HCT116 (cell line): ENCODE measurements around the gene MRPL44. TPM values are rescaled to one million over a fixed set of nuclear protein-coding genes. Genes with fewer than 3 reads are reported as not detected.
A peak's percentile ranks its signal among the peaks of the same experiment; 100 is the strongest.

Experiments used
- ATAC-seq: fragments of 200-7000 bp; cut with Tn5 transposase; 2 replicates; pipeline ENCODE4 v1.9.1; 2020; ENCODE audit warnings: mild to moderate bottlenecking, moderate library complexity
- BruUV-seq: library from RNA; stranded (reverse); fragments of 400-500 nt; replicated peaks from 2 replicates; lab custom pipeline; 2021; lab: Mats Ljungman, UMichigan
- CTCF ChIA-PET: fragments of 300-600 bp; sonication (Branson Sonifier 250); formaldehyde crosslinking; loops from one replicate; lab custom pipeline; 2021; ENCODE audit warnings: antibody characterized with exemption; lab: Charles Lee
- POLR2A ChIA-PET: fragments of 300-600, 350-600 bp; sonication (Branson Sonifier 250); formaldehyde crosslinking; loops from one replicate; lab custom pipeline; 2021; ENCODE audit warnings: antibody characterized with exemption; lab: Charles Lee
- RAD21 ChIA-PET, 2 experiments: fragments of 300-600 bp; sonication (Branson Sonifier 250); formaldehyde crosslinking; loops; one replicate each; lab custom pipeline; 2023; ENCODE audit warnings: low total read pairs in 2 of 2; ENCODE audit not compliant: uncharacterized antibody in 2 of 2, unreplicated experiment in 2 of 2, low non-redundant PET in 1 of 2; lab: Charles Lee
- DNase-seq: peaks from one replicate; pipeline ENCODE4 v3.0.0-alpha.2; 2010; ENCODE audit warnings: low read depth, low spot score
- H2AFZ ChIP-seq: fragments of 200-600 bp; shearing (Covaris generic), sonication (generic); 2 replicates; pipeline ENCODE4 v1.6.1; 2017; ENCODE audit warnings: low read depth, mixed run types, mixed read lengths, antibody characterized with exemption, low read length; ENCODE audit not compliant: poor library complexity, severe bottlenecking
- H3K27ac ChIP-seq: 2 replicates; pipeline ENCODE4 v1.5.1; 2012; ENCODE audit warnings: low read depth, low read length
- H3K27me3 ChIP-seq: fragments of 200-600 bp; sonication (generic); 2 replicates; pipeline ENCODE4 v1.6.1; 2016; ENCODE audit warnings: mixed run types, low read length, mixed read lengths; ENCODE audit not compliant: insufficient read depth
- H3K36me3 ChIP-seq, 2 experiments: fragments of 200-500 bp in 1 of 2; fragments of 200-600 bp in 1 of 2; sonication (Bioruptor generic) in 1 of 2; sonication (generic) in 1 of 2; 2 replicates each; pipeline versions ENCODE4 v1.5.1 to v1.6.1; 2014 to 2016; ENCODE audit warnings: low read length in 2 of 2, inconsistent platforms in 1 of 2, mixed read lengths in 1 of 2, mixed run types in 1 of 2; ENCODE audit not compliant: insufficient read depth in 2 of 2, control insufficient read depth in 1 of 2
- H3K4me1 ChIP-seq, 2 experiments: fragments of 200-600 bp in 1 of 2; sonication (generic) in 1 of 2; 2 replicates each; pipeline versions ENCODE4 v1.5.1 to v1.6.1; 2012 to 2017; ENCODE audit warnings: low read length in 2 of 2, inconsistent platforms in 1 of 2, mild to moderate bottlenecking in 1 of 2, mixed read lengths in 1 of 2, mixed run types in 1 of 2, moderate library complexity in 1 of 2; ENCODE audit not compliant: insufficient read depth in 2 of 2, control insufficient read depth in 1 of 2
- H3K4me2 ChIP-seq: fragments of 200-600 bp; sonication (generic); 2 replicates; pipeline ENCODE4 v1.6.1; 2017; ENCODE audit warnings: mixed run types, low read length, mixed read lengths
- H3K4me3 ChIP-seq, 2 experiments: fragments of 200-600 bp in 1 of 2; sonication (generic) in 1 of 2; replicated peaks in 1 of 2; 2 replicates each; pipeline ENCODE4 v1.5.1; 2011 to 2016; ENCODE audit warnings: low read length in 2 of 2, control low read depth in 1 of 2, low read depth in 1 of 2, mild to moderate bottlenecking in 1 of 2, mixed read lengths in 1 of 2, mixed run types in 1 of 2
- H3K79me2 ChIP-seq: fragments of 200-600 bp; sonication (generic); 2 replicates; pipeline ENCODE4 v1.6.1; 2017; ENCODE audit warnings: mild to moderate bottlenecking, mixed run types, low read length, moderate library complexity, mixed read lengths; ENCODE audit not compliant: insufficient read depth
- H3K9ac ChIP-seq: fragments of 200-600 bp; sonication (generic); 2 replicates; pipeline ENCODE4 v1.6.1; 2016; ENCODE audit warnings: low read length, mixed read lengths
- H3K9me2 ChIP-seq: fragments of 200-600 bp; sonication (generic), shearing (Covaris generic); 2 replicates; pipeline ENCODE4 v1.6.1; 2017; ENCODE audit warnings: mixed run types, mild to moderate bottlenecking, moderate library complexity; ENCODE audit not compliant: insufficient read depth
- H3K9me3 ChIP-seq, 2 experiments: fragments of 200-500 bp in 1 of 2; fragments of 200-600 bp in 1 of 2; sonication (Bioruptor generic) in 1 of 2; sonication (generic) in 1 of 2; 2 replicates each; pipeline ENCODE4 v1.6.1; 2014 to 2017; ENCODE audit warnings: low read length in 2 of 2, mixed read lengths in 2 of 2, inconsistent platforms in 1 of 2, low read depth in 1 of 2, mild to moderate bottlenecking in 1 of 2, mixed run types in 1 of 2, moderate library complexity in 1 of 2; ENCODE audit not compliant: control insufficient read depth in 1 of 2, insufficient read depth in 1 of 2
- H4K20me1 ChIP-seq: fragments of 200-600 bp; sonication (generic), shearing (Covaris generic); 2 replicates; pipeline ENCODE4 v1.6.1; 2017; ENCODE audit warnings: mixed run types, mild to moderate bottlenecking, moderate library complexity; ENCODE audit not compliant: insufficient read depth
- CEBPB ChIP-seq: IDR thresholded peaks from 2 replicates; pipeline ENCODE4 v1.6.1; 2012; ENCODE audit warnings: low read depth
- CTCF ChIP-seq, 3 experiments: fragments of 200-600 bp in 1 of 3; sonication (generic) in 1 of 3; IDR thresholded peaks in 2 of 3; conservative IDR thresholded peaks in 1 of 3; 2 replicates each; pipeline ENCODE4 v1.5.1; 2012 to 2017; ENCODE audit warnings: low read depth in 2 of 3, low read length in 2 of 3, antibody characterized with exemption in 1 of 3, borderline replicate concordance in 1 of 3, control low read depth in 1 of 3, mild to moderate bottlenecking in 1 of 3, mixed read lengths in 1 of 3, mixed run types in 1 of 3, moderate library complexity in 1 of 3; ENCODE audit not compliant: insufficient read depth in 1 of 3
- ELF1 ChIP-seq: IDR thresholded peaks from 2 replicates; pipeline ENCODE4 v1.6.1; 2012; ENCODE audit warnings: low read depth, borderline replicate concordance
- EZH2 ChIP-seq: fragments of 200-600 bp; sonication (generic); IDR thresholded peaks from 2 replicates; pipeline ENCODE4 v1.6.1; 2017; ENCODE audit warnings: antibody characterized with exemption, mixed run types
- FOSL1 ChIP-seq: IDR thresholded peaks from 2 replicates; pipeline ENCODE4 v1.6.1; 2012; ENCODE audit warnings: low read depth
- JUND ChIP-seq: IDR thresholded peaks from 2 replicates; pipeline ENCODE4 v1.6.1; 2012
- RAD21 ChIP-seq: IDR thresholded peaks from 2 replicates; pipeline ENCODE4 v1.6.1; 2012; ENCODE audit warnings: low read depth, mild to moderate bottlenecking
- SP1 ChIP-seq: IDR thresholded peaks from 2 replicates; pipeline ENCODE4 v1.6.1; 2012; ENCODE audit warnings: low read depth
- YY1 ChIP-seq: IDR thresholded peaks from 2 replicates; pipeline ENCODE4 v1.6.1; 2011; ENCODE audit warnings: low read length, low read depth, moderate library complexity, mild to moderate bottlenecking; ENCODE audit not compliant: insufficient replicate concordance; ENCODE audit errors: extremely low read depth
- intact Hi-C: fragments of 100-400 bp; cut with micrococcal nuclease; formaldehyde crosslinking; loops from 2 replicates; pipeline ENCODE4 v1.10.0; 2022
- total RNA-seq: library from RNA; stranded (reverse); gene quantifications from one replicate; pipeline ENCODE4 v1.2.1, GENCODE V29; 2021; ENCODE audit not compliant: unreplicated experiment

Gene MRPL44
- total RNA-seq, 1 experiment from 2014 or later, result 45.8 TPM

GRCh38 chr2:223970343-223971128 lies 13.3 kb downstream of the MRPL44 start:
- H2AFZ ChIP-seq, result no peak overlapping the region
- no peaks in the 10 kb centered on the region for H3K9me2 ChIP-seq
- H3K36me3 ChIP-seq, result peaks cover 7 to 9% of the 10 kb centered on the region in 2 experiments; a peak in 3 of 4 replicates
- H3K4me2 ChIP-seq, result no peak overlapping the region
- H3K4me1 ChIP-seq, result no peaks in the 10 kb centered on the region
- no TSS peak for BruUV-seq
- H3K9me3 ChIP-seq, result no peaks in the 10 kb centered on the region
- peak; percentile 77 for ATAC-seq
- intact Hi-C loops, result loop anchor here (1.0 to 10.0 kb wide), 5 partner anchors 314 to 1034 kb away; no protein-coding TSS in a partner anchor
- H3K9ac ChIP-seq, result no peak overlapping the region
- CTCF ChIA-PET, result interaction anchor here (0.9 to 6.2 kb wide), 32 partner anchors 10 to 999 kb away, joined by 3 to 170 read pairs (median 5); partner anchors contain the start of gene SERPINE2
- peaks cover 3% of the 10 kb centered on the region; the same call in 1 of the 2 replicates for H4K20me1 ChIP-seq
- TF ChIP-seq JUND (no peak), EZH2 (no peak), RAD21 (peak; percentile 95), ELF1 (no peak), SP1 (peak; percentile 13; the same call in 1 of the 2 replicates), YY1 (peak; percentile 29), CTCF (IDR thresholded peaks at IDR 0.05 in 2 of 3, conservative IDR thresholded peaks at IDR 0.05 in 1 of 3; ENCODE audit: borderline replicate concordance in 1 of 3, insufficient read depth in 1 of 3, low read depth in 2 of 3, low read length in 2 of 3) (peak; percentile 84 to 96 (median 93)), FOSL1 (no peak), CEBPB (peak; percentile 78)
- TF ChIP-seq, all 23 proteins: peak for 5
- peak; percentile 49 for DNase-seq
- ChIA-PET RAD21 (interaction anchor here (0.6 to 2.7 kb wide), 10 partner anchors 23 to 439 kb away, joined by 3 to 31 read pairs (median 4); no protein-coding TSS in a partner anchor), POLR2A (interaction anchor here (1.0 to 1.8 kb wide), 5 partner anchors 23 to 389 kb away, joined by 3 to 7 read pairs (median 3); partner anchors contain the start of gene SERPINE2)
- Histone ChIP-seq H3K79me2 (peaks cover under 1% of the 10 kb centered on the region; the same call in 1 of the 2 replicates), H3K4me3 (no peak overlapping the region), H3K27ac (no peak overlapping the region), H3K27me3 (no peaks in the 10 kb centered on the region)
